Measurements from ENCODE around the gene ETFBKMT. TPM values are rescaled to one million over a fixed set of nuclear protein-coding genes. Genes with fewer than 3 reads are reported as not detected.

Gene ETFBKMT
- polyA plus RNA-seq, 3 donors from 2014 or later = 0.21 to 1.6 (median 1.3) TPM

GRCh38 chr12:31634620-31635019, 24.9 kb upstream of the ETFBKMT start:
- H3K27me3 Mint-ChIP-seq (ENCODE audit: low read depth in 3 of 3) = peaks cover 0 to 7% (median 4%) of the 10 kb centered on the region in 3 donors
- H3K9me3 Mint-ChIP-seq = no peaks in the 10 kb centered on the region
- peaks cover 2 to 7% of the 10 kb centered on the region in 2 donors for H3K4me1 Mint-ChIP-seq
- DNase-seq = no peak
- no peak overlapping the region for H3K4me3 Mint-ChIP-seq
- no peaks in the 10 kb centered on the region for H3K36me3 Mint-ChIP-seq
- H3K27ac Mint-ChIP-seq = no peak overlapping the region

DNA sequence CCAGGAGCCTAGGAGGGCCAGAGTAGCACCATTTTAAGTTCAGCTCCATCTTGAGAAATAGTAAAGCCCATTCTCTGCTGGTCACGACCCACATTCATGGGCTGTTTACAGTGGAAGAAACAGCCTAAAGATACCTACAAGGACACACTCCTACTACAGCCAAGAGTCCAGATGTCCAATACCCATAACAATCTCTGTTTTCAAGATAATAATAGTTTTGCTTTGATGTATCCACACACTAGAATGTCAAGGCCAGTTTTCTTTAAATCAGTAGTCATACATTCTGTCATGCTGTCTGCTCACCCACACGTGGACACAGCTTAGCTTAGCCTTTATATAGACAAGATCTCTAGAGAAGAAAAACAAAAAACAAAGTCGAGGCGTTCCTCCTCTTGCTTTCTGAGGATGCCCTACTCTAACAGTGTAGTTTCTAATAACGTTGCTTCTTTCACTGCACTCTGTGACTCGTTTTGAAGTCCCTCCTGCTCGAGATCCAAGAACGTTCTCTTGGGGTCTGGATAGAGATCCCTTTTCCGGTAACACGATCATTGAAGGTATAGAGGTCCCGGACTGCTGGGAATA, 17.9 kb upstream of the ETFBKMT start:
- Mint-ChIP-seq H3K27me3 (ENCODE audit: low read depth in 3 of 3) (peaks cover 0 to 1% (median 0%) of the 10 kb centered on the region in 3 donors), H3K4me1 (peaks cover under 1 to 3% of the 10 kb centered on the region in 2 donors), H3K27ac (no peak overlapping the region), H3K9me3 (no peaks in the 10 kb centered on the region), H3K4me3 (no peak overlapping the region), H3K36me3 (no peaks in the 10 kb centered on the region)
- DNase-seq = no peak

DNA sequence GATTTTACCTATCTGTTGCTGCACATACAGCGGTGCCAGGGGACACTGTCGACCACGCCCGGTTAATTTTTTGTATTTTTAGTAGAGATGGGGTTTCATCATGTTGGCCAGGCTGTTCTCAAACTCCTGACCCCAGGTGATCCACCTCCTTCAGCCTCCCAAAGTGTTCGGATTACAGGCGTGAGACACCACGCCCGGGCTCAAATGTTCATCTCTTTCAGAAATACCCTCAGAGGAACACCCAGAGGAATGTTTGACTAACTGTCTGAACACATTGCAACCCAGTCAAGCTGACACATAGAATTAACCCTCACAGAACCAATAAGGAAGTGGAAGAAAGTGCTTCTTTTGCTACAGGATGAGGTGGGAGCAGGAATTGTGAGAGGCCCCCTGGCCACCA, 15.0 kb upstream of the ETFBKMT start:
- no peaks in the 10 kb centered on the region for H3K4me1 Mint-ChIP-seq
- H3K9me3 Mint-ChIP-seq = no peaks in the 10 kb centered on the region
- DNase-seq = no peak
- H3K27ac Mint-ChIP-seq = no peak overlapping the region
- H3K36me3 Mint-ChIP-seq = no peaks in the 10 kb centered on the region
- peaks cover 0 to 1% (median 0%) of the 10 kb centered on the region in 3 donors for H3K27me3 Mint-ChIP-seq (ENCODE audit: low read depth in 3 of 3)
- H3K4me3 Mint-ChIP-seq = no peak overlapping the region

DNA sequence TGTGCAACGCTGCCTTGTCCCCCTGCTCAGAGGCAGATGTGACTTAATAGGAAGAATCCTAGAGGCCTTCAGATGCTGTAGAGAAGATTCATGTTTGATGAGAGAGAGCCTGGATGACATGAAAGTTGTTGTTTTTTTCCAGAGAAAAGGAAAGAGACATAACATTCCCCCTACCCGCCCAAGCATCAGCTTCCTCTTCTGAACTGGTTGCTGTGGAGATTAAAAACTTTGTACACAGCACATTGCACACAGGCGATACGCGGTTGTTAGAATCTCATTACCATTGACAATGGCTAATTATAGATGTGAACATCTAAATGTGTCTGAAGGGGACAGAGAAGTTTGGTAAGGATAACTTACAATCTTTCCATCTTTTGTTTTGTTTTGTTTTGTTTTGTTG, 13.6 kb upstream of the ETFBKMT start:
- Mint-ChIP-seq H3K4me3 (no peak overlapping the region), H3K4me1 (no peaks in the 10 kb centered on the region), H3K27ac (no peak overlapping the region), H3K27me3 (ENCODE audit: low read depth in 3 of 3) (peaks cover 0 to 1% (median 0%) of the 10 kb centered on the region in 3 donors), H3K36me3 (no peaks in the 10 kb centered on the region), H3K9me3 (no peaks in the 10 kb centered on the region)
- no peak for DNase-seq

DNA sequence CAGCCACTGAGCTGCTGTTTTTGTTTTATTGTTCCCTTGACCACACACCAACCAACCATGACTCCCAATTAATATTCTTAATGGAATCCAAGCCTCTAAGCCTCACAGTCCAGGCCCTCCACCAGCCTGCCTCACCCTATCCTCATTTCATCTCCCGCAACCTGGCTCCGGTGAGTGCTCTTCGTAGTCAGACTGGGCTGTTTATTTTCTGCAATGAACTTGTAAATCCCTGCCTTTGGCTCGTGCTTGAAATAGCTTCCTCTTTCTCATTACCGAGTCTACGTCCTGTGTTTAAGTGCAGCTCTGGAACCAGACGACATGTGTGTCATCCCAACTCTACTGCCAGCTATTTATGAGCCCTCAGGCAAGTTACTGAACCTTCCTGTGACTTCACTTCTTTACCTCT, 12.4 kb upstream of the ETFBKMT start:
- H3K27me3 Mint-ChIP-seq (ENCODE audit: low read depth in 3 of 3) = peaks cover 0 to 3% (median under 1%) of the 10 kb centered on the region in 3 donors
- DNase-seq = no peak
- H3K4me3 Mint-ChIP-seq = no peak overlapping the region
- H3K27ac Mint-ChIP-seq = no peak overlapping the region
- H3K9me3 Mint-ChIP-seq = no peaks in the 10 kb centered on the region
- no peaks in the 10 kb centered on the region for H3K4me1 Mint-ChIP-seq
- H3K36me3 Mint-ChIP-seq = no peaks in the 10 kb centered on the region

DNA sequence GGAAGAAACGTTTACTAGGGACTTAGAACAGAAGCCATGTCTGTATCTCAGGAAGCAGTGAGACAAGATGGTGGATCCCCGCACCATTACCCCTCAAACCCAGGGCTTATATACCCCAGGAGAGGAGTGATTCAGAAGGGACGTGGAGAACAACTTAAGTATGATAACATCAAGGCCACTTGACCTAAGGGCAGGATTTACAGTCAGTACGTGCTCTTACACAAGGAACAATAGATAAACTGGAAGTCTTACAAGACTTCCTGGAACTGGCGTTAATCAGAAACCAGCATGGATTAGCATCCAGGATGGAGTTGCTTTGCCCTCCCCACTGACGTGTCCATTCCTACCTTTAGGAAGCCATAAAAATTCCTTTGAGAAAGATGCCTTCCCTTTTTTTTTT, 8.6 kb upstream of the ETFBKMT start:
- Mint-ChIP-seq H3K36me3 (no peaks in the 10 kb centered on the region), H3K9me3 (no peaks in the 10 kb centered on the region), H3K4me3 (no peak overlapping the region), H3K4me1 (peaks cover 9 to 14% of the 10 kb centered on the region in 2 donors), H3K27me3 (ENCODE audit: low read depth in 3 of 3) (peaks cover under 1 to 5% (median 5%) of the 10 kb centered on the region in 3 donors), H3K27ac (no peak overlapping the region)
- DNase-seq = no peak

- Mint-ChIP-seq H3K36me3 (no peaks in the 10 kb centered on the region), H3K27me3 (ENCODE audit: low read depth in 3 of 3) (peaks cover 1 to 8% (median 5%) of the 10 kb centered on the region in 3 donors), H3K4me3 (peak overlapping the region in 2 of 5 donors; percentile 36), H3K9me3 (no peaks in the 10 kb centered on the region), H3K4me1 (peaks cover 9 to 14% of the 10 kb centered on the region in 2 donors), H3K27ac (peak overlapping the region in 4 of 6 donors; percentile 20 to 85 (median 75))
- DNase-seq = no peak
These were observed 7.5 kb upstream of the ETFBKMT start for GRCh38 chr12:31651893-31652521.

DNA sequence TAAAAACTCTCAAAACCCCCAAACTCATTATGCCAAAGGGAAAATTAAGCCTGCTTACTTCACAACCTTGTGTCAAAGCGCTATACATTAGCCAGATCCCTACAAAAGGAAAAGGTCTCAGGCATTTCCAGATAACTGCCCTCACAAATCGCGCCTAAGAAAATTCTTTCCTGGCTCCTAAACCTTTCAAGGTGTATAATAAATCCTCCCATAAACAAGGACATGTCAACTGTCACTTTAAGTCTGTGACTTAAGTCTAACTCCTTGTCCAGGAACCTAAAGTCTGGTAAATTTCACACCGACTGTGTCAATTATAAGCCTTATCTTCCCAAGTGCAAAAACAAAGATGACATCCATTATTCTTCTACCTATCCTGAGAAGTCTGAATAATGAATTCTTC, 4.3 kb upstream of the ETFBKMT start:
- H3K4me3 Mint-ChIP-seq = no peak overlapping the region
- no peak overlapping the region for H3K27ac Mint-ChIP-seq
- H3K27me3 Mint-ChIP-seq (ENCODE audit: low read depth in 3 of 3) = peaks cover 3 to 10% (median 5%) of the 10 kb centered on the region in 3 donors
- H3K4me1 Mint-ChIP-seq = peaks cover 19 to 31% of the 10 kb centered on the region in 2 donors
- no peak for DNase-seq
- H3K9me3 Mint-ChIP-seq = no peaks in the 10 kb centered on the region
- H3K36me3 Mint-ChIP-seq = no peaks in the 10 kb centered on the region

DNA sequence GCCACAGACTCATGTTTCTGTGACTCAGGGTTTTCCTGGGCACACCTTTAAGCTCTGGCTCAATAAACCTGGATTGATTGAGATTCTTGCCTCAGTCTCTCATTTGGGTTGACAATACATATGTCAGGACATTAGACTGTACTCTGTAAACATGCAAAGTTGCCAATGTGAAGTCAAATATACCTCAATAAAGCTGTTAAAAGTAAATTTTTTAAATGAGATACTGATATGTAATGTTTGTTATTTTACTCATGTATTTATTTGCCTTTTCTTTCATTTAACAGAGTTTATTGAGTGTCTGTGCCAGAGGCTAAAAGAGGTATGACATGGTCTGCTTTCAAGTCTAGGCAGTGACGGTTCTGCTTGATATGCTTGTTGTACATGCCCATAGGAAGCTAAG, 3.7 kb upstream of the ETFBKMT start:
- DNase-seq = no peak
- no peaks in the 10 kb centered on the region for H3K36me3 Mint-ChIP-seq
- H3K4me3 Mint-ChIP-seq = peak overlapping the region in 1 of 5 donors; percentile 40
- H3K9me3 Mint-ChIP-seq = no peaks in the 10 kb centered on the region
- peaks cover 3 to 10% (median 5%) of the 10 kb centered on the region in 3 donors for H3K27me3 Mint-ChIP-seq (ENCODE audit: low read depth in 3 of 3)
- H3K4me1 Mint-ChIP-seq = peaks cover 20 to 36% of the 10 kb centered on the region in 2 donors
- H3K27ac Mint-ChIP-seq = peak overlapping the region in 1 of 6 donors; percentile 5

DNA sequence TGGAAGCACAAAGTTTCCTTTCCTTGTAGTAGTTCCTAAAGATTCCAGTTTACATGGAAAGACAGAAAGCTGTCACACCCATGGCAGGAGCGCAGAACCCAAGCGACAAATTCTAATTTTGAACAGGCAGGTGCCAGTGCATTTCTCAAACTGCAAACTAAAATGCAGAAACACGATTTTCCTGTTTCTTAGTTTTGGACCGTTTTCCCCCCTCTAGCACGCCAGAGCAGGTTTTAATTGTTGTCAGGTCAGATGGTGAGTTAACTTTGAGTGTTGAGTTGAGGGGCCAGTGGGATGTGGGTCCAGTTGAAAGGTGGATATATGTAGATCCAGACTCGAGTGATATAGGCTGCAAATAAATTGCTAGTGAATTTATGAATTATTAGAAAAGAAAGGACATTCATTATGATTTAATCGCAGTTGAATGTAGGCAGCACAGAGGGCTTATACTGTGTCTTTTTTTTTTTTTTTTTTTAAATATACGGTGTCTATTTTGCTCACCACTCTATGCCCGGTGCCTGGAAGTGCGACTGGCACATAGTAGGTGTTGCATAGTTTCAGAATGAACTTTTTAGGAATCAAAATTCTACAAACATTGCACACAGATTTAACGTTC, 909 bp upstream of the ETFBKMT start:
- Mint-ChIP-seq H3K4me1 (peaks cover 12 to 24% of the 10 kb centered on the region in 2 donors), H3K36me3 (peaks cover 0 to 6% (median 0%) of the 10 kb centered on the region in 3 donors), H3K9me3 (no peaks in the 10 kb centered on the region), H3K4me3 (peak overlapping the region; percentile 88 to 98 (median 92)), H3K27me3 (ENCODE audit: low read depth in 3 of 3) (peaks cover 2 to 5% (median 3%) of the 10 kb centered on the region in 3 donors), H3K27ac (peak overlapping the region; percentile 89 to 100 (median 94))
- DNase-seq = no peak

- no peak for DNase-seq
- Mint-ChIP-seq H3K36me3 (peaks cover 5 to 7% (median 6%) of the 10 kb centered on the region in 3 donors), H3K27me3 (ENCODE audit: low read depth in 3 of 3) (peaks cover 0 to 3% (median 2%) of the 10 kb centered on the region in 3 donors), H3K27ac (peak overlapping the region in 1 of 6 donors; percentile 40), H3K9me3 (no peaks in the 10 kb centered on the region), H3K4me1 (peaks cover 12 to 24% of the 10 kb centered on the region in 2 donors), H3K4me3 (no peak overlapping the region)
These were observed 2.8 kb downstream of the ETFBKMT start for GRCh38 chr12:31662176-31662849.

- no peak overlapping the region for H3K27ac Mint-ChIP-seq
- H3K4me3 Mint-ChIP-seq = no peak overlapping the region
- H3K27me3 Mint-ChIP-seq (ENCODE audit: low read depth in 3 of 3) = peaks cover 0 to 2% (median under 1%) of the 10 kb centered on the region in 3 donors
These were observed 4.1 kb downstream of the ETFBKMT start for GRCh38 chr12:31663576-31663975.

GRCh38 chr12:31664038-31664437, 4.5 kb downstream of the ETFBKMT start:
- DNase-seq = no peak
- peaks cover 9 to 11% (median 10%) of the 10 kb centered on the region in 3 donors for H3K36me3 Mint-ChIP-seq
- peaks cover 0 to 2% (median 0%) of the 10 kb centered on the region in 3 donors for H3K27me3 Mint-ChIP-seq (ENCODE audit: low read depth in 3 of 3)
- H3K27ac Mint-ChIP-seq = no peak overlapping the region
- H3K9me3 Mint-ChIP-seq = peaks cover 0 to 4% (median 2%) of the 10 kb centered on the region in 6 donors
- H3K4me3 Mint-ChIP-seq = no peak overlapping the region
- peaks cover 7 to 12% of the 10 kb centered on the region in 2 donors for H3K4me1 Mint-ChIP-seq

More at GRCh38 chr12:31663576-31663975, 4.1 kb downstream of the ETFBKMT start:
- H3K4me1 Mint-ChIP-seq = peaks cover 8 to 16% of the 10 kb centered on the region in 2 donors
- H3K36me3 Mint-ChIP-seq = peaks cover 5 to 7% (median 6%) of the 10 kb centered on the region in 3 donors
- DNase-seq = no peak
- no peaks in the 10 kb centered on the region for H3K9me3 Mint-ChIP-seq
